OCI-M2 (cell line): ENCODE measurements around the gene VSTM2L.

Source experiments
- DNase-seq: peaks from one replicate; lab custom pipeline; 2025; ENCODE audit not compliant: unreplicated experiment; lab: John Stamatoyannopoulos, UW

The VSTM2L gene

DNA sequence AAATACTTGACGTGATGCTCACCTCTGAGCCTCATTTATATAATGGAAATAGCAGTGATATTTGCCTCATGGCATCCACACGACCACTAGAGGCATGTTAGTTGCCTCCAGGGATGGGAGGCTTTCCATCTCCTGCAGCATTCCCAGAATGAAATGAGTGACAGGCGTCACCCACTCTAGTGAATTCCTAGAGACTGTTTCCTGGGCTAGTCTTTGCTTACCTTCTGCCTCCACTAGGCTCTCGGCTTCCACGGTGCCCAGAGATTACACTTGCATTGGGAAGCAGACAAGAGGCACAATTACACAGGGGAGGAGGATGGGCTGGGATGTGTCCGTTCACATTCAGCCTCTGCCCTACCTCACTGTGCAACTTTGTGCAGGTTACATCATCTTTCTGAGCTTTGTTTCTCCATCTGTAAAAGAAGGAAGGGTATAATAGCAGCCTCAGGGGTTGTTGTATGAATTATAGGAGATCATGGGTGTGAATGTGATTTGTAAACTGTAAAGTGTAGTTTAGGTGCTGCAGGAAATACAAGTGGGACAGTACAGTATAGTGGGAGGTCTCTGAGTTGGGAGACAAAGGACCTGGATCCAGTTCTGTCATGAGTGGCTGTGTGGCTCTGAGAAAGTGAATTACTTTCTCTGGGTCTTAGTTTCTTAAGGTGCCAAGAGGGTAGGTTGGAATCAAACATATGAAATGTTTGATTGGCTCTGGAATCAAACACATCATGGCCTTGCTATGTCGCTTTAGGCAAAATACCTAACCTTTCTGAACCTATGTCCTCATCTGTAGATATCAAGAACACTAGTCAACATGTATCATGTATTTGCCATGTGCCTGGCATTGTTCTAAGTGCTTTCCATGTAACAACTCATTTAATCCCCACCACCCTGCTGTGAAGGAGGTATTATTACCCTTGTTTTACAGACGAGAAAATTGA lies 3.6 kb upstream of the VSTM2L start:
- no peak for DNase-seq

- DNase-seq = no peak
These were observed 1.7 kb upstream of the VSTM2L start for GRCh38 chr20:37901240-37901639.

- DNase-seq = no peak
These were observed 1.0 kb upstream of the VSTM2L start for GRCh38 chr20:37901654-37902503.

GRCh38 chr20:37903317-37904007 lies 535 bp downstream of the VSTM2L start:
- DNase-seq = no peak

DNA sequence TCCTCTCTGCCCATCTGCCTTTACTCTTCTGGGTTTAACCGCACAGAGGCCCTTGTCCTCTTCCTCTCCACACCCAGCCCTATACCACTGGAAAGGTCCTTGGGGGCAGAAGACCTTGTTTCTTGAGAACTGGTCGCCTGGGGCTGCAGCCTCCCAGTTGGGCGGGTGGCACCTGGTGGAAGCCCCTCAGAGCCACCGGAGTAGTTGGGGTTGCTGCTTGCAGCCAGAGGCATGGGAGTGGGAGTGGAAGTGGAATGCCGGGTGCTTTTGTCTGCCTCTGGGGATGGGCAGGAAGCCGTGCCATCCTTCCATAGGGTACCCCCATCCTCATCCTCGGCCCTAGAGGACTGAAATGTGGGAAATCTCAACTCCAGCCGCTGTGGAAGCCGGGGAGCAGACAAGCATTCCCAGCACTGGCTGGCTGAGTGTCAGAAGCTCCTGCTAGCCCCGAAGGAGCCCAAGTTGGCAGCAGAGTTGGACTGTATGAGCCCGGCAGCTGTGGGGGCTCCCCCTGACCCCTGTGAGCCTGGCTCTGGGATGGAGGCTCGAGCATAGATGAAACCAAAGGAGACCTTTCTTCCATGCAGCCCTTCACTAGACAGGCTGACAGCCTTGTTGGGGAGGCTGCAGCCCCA lies 1.2 kb downstream of the VSTM2L start:
- no peak for DNase-seq

DNA sequence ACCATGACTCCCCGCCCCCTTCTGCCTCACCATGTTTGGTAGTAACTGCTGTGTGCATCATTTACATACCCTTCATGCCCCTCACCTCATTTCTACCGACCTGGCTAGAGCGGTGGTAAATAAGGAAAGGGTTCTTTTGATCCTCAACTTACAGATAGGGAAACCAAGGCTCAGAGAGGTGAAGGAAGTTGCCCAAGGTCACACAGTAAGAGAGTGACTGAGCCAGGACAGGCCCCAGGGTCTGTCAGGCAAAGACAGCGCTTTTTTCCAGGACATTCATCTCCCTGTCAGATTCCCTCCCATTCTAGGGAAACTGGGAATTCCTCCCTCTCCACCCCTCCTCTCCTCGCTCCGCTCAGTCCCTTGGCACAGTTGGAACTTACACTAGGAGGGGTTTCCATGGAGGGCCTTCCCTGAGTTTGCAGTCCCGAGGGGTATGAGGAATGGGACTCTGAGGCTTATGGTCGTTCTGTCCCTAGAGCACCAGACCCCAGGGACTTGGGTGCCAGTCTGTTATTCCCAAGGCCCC lies 2.0 kb downstream of the VSTM2L start:
- no peak for DNase-seq

DNA sequence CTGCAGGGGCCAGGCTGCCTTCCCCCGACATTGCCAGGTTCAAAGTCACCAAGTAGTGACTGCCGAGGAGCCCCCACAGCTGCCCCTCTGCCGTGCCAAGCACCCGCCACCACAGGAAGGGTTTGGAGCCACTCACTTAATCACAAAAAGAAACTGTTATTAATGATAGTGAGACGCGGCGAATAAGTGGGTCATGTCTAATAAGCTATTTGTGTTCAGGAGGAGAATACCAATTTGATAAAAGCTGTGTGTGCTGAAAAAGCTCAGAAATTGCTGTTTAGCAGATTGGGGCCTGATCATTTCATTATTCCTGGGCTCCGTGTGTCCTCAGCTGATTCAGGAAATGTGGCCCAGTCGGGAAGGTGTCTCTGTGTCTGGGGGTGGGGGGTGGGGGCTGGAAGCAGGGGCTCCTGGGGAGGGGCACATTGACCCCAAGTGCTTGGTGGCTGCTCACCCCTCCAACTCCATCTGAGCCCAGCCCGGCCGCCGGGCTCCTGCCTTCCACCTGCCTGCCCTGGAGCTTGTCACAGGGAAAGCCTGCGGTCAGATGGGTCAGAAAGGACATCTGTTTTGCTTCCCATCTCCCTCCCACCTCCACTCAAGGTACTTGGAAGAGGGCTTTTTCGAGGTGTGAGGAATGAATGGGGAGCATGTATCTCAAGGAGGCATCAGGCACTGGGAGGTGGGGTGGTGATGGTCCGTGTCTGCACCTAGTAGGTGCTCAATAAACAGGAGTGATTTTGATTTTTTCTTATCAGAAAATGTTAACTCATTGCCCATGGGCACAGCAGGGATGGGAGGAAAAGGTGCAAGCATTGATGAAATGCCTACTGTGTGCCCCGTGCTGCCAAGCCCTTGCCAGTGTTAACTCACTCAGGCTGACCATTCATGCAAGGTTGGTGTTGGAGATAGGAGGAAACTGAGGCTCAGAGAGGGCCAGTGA lies 3.0 kb downstream of the VSTM2L start:
- DNase-seq = no peak

DNA sequence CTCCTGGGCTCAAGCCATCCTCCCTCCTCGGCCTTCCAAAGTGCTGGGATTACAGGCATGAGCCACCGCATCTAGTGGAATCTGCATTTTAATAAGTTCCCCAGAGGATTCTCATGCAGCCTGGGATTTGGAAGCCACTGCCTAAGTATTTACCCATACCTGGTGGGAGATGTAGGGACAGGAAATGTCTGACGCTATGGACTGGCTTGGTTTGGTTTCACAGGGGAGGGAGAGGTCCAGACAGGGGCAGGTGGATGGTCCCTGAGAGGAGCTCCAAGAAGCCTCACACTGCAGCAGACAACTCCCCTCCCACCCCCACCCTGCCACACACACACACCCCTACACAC lies 4.4 kb downstream of the VSTM2L start:
- DNase-seq = no peak

DNA sequence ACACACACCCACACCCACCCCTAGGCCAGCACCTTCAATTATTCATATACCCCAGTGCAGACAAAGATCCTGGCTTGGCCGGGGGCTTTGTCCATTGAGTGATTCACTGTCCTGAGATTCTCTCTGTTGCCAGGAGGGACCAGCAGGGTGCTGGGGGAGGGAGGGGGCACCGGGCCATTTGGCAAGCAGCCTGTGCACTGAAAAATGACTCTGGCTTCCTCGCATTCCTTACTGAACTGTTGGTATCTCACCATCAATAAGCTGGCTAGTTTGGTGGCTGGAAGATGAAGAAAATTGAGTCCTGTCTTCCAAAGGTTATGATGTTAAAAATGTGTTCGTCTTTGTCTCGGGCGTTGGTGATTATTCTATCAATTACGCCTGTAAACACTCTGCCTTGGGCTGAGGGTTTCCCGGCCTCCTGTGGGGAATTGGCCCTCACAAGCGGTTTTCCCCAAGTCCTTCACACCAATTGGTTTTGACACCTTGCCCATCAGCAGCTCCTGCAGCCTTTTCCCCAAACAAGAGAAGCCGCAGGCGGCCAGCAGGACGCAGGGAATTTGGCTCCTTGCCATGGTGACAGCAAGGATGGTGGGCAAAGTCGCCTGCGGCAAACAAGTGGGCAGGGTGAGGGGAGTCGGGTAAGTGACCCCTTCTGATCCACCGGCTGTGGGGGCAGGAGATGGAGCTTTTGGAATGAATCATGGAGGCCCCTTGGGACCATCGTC lies 4.9 kb downstream of the VSTM2L start:
- DNase-seq = no peak

GRCh38 chr20:37911261-37911660 lies 8.3 kb downstream of the VSTM2L start:
- no peak for DNase-seq

GRCh38 chr20:37911838-37912281 lies 8.9 kb downstream of the VSTM2L start:
- DNase-seq = no peak

DNA sequence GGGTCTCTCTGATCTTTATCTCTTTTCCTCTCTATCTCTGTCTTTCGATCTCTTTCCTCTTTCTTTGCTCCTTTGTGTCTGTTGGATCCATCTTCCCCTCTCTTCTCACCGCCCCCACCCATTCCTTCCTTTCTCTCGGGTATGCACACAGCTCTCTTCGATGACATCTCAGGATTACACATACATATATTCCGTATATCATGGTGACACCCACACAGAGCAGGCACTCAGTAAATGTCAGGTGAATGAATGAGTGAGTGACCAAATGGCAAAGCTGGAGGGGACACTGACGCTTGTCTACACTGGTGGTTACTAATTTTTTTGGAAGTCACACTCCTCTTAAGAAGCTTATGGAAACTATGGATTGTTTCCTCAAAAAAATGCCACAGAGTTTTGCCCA lies 9.9 kb downstream of the VSTM2L start:
- no peak for DNase-seq

DNA sequence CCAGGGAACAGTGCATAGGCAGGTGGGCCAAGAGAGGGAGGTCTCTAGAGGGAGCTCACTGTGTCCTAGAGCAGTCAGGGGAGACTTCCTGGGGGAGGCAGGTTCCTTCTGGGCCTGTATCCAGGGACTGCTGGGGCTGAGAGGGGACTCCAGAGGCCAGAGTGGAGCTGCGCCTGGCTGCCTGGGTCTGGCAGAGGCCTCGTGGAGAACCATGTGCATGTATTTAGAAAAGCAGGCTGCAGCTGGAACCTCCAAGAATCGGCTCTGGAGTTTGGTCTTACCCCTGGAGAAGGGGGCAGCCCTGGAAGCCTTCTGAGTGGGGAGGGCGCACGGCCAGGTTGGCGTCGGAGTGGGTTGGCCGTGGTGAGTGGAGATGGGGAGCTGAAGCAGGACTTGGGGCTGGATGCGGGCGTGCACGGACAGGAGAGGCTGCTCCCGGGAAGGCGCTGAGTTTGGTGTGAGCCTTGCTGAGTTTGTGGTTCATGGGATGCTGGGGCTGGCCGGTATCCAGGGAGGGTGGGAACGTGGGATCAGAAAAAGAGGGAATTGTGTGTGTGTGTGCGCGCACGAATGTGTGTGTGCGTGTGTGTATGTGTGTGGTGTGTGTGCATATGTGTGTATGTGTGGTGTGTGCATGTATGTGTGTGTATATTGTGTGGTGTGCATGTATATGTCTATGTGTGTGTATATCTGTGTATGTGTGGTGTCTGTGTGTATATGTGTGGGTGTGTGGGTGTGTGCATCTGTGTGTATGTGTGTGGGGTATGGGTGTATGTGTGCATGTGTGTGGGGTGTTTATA lies 10.8 kb downstream of the VSTM2L start:
- no peak for DNase-seq

DNA sequence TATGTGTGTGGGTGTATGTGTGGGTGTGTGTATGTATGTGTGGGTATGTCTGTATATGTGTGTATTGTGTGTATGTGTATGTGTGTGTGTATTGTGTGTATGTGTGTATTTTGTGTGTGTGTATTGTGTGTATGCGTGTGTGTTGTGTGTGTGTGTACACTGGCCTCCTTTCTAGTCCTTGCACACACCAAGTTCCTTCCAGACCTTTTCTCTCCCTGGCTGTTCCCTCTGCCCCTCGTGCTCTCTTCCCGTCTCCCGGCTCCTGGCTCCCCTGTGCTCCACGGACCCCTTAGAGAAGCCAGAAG lies 11.4 kb downstream of the VSTM2L start:
- no peak for DNase-seq

DNA sequence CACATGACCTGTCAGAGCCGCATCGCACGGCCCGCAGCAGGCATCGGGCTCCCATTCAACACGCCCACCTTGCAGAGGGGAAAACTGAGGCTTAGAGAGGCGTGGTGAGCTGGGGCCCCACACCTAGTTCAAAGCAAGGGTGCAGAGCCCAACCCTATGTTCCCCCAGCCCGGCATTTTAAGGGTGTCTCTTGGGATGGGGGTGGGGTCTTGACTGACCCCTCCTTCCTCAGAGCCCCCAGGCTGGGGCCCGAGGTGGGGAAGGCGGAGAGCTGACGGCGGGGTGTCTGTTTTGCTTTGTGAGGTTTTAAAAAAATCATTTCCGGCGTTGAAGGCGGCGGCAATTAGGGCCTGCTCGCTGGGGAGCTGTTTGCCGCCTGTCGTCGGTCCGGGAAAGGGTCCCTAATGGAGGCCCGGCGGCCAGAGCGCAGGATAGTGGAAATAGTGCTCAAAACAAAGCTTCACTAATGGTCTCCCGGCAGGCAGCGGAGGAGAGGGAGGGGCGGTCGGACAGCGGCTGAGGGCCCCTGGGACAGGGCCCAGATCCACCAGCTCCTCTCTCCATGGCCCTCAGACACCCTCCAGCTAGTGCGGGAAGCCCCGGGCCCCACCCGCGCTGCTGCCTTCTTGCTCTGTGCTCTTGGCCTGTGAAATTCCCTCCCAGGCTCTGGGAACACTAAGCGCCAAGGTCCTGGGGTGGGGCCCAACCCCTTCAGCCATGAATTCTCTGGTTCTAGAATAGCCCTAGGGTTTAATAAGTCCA lies 11.9 kb downstream of the VSTM2L start:
- DNase-seq = no peak

- no peak for DNase-seq
These were observed 12.5 kb downstream of the VSTM2L start for GRCh38 chr20:37915434-37915787.

DNA sequence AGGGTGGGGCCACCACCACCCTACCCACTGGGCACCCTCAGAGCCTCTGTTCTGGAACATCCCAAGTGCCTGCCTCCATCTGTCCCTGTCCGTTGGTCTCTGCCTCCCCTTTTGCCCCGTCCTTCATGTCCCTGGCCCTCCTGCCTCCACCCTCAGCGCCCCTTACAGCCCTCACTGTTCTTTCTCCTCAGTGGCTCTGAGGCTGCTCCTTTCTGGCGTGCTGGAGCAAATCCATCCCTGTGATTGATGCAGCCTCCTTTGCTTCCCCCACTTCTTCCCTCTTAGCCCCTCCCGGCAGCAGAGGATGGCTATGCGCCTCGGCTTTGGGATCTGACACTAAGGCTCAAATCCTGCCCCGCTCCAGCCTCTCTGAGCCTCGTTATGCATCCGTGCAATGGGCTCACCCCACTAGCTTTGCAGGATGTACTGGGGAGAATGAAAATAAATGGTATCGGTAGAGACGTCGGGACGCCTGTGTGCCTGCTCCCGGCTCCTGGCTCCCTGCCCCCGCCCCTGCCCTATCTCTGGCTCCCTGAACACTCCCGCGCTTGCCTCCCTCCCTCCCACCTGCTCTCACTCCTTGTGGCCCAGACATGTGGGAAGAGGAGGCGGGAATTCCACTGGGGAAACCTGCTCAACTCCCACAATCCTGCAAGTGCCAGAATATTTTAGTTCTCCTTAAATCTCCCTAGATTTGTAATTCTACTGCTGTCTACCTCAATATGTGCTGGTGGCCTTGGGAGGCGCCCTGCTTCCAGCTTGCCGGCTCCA lies 13.1 kb downstream of the VSTM2L start:
- no peak for DNase-seq
